Breast epithelium (tissue), 4 donors: ENCODE results near the gene ICOSLG. TPM values are rescaled to one million over a fixed set of nuclear protein-coding genes. Genes with fewer than 3 reads are reported as not detected.
"Not testable (repeated sequence)": the region's sequence is repeated elsewhere in the genome, so short reads cannot be mapped to it uniquely, and the experiment has no call there.

Experiments used
- DNase-seq, 2 donors: peaks; one replicate each; pipeline ENCODE4 v3.0.0-alpha.2; 2019; ENCODE audit warnings: low spot score in 2 of 2
- H3K27ac ChIP-seq, 2 donors: fragments of 200-600 bp; sonication (generic) in 1 of 2; one replicate each; pipeline ENCODE4 v1.5.1; 2016 to 2019; ENCODE audit warnings: mild to moderate bottlenecking in 1 of 2
- H3K27me3 ChIP-seq, 2 donors: fragments of 200-600 bp; sonication (generic) in 1 of 2; one replicate each; pipeline versions ENCODE4 v1.5.1 to v1.6.0; 2017 to 2019; ENCODE audit warnings: control low read depth in 1 of 2, mild to moderate bottlenecking in 1 of 2
- H3K36me3 ChIP-seq: fragments of 200-600 bp; one replicate; pipeline ENCODE4 v1.5.1; 2019
- H3K4me1 ChIP-seq, 2 donors: fragments of 200-600 bp; sonication (generic); one replicate each; pipeline ENCODE4 v1.5.1; 2016 to 2019; ENCODE audit warnings: control low read depth in 1 of 2
- H3K4me3 ChIP-seq, 3 donors: fragments of 200-600 bp; sonication (generic); 1 replicate in 2 of 3; 2 replicates in 1 of 3; pipeline ENCODE4 v1.5.1; 2016 to 2019; ENCODE audit warnings: mild to moderate bottlenecking in 3 of 3, moderate library complexity in 2 of 3
- H3K9me3 ChIP-seq, 2 donors: fragments of 200-600 bp; sonication (generic) in 1 of 2; one replicate each; pipeline ENCODE4 v1.5.1; 2016 to 2019; ENCODE audit warnings: control low read depth in 1 of 2
- intact Hi-C: fragments of 100-400 bp; cut with DNase I; formaldehyde crosslinking; loops from one replicate; pipeline ENCODE4 v1.15.1; 2023; ENCODE audit warnings: low total_unique reads
- total RNA-seq, 3 donors: library from RNA; depleted of rRNA; stranded (reverse); fragments of >200 nt; gene quantifications; one replicate each; pipeline ENCODE4 v1.1.0, GENCODE V29; 2016

Gene ICOSLG
- total RNA-seq, 3 donors from 2014 or later: 0.80 to 4.2 (median 2.6) TPM

- intact Hi-C loops, H3K27me3 ChIP-seq, DNase-seq, H3K36me3 ChIP-seq, H3K27ac ChIP-seq, H3K4me1 ChIP-seq, H3K4me3 ChIP-seq, H3K9me3 ChIP-seq: not testable (repeated sequence)
These were observed 45.9 kb downstream of the ICOSLG start for GRCh38 chr21:44194888-44195287.

DNA sequence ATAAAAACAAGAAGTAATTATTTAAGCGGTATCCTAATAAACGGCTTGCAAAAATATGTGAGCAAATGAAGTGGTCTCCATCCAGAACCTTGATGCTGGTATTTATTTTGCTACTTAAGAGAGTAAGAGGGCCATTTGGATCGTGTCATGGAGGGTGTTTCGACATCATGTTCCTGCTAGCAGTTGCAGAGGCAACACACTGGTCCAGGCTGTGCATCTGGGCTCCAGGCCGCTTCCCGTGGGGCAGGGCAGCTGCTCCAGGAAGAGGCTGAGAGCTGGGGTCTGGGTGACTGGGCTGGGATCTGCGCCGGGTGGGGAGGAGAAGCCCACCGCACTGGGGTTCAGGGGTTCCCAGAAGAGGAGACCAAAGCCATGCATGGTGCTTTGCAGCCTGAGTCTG lies 46.3 kb downstream of the ICOSLG start:
- intact Hi-C loops, H3K9me3 ChIP-seq, H3K4me3 ChIP-seq, DNase-seq, H3K27me3 ChIP-seq, H3K36me3 ChIP-seq, H3K4me1 ChIP-seq, H3K27ac ChIP-seq: not testable (repeated sequence)

DNA sequence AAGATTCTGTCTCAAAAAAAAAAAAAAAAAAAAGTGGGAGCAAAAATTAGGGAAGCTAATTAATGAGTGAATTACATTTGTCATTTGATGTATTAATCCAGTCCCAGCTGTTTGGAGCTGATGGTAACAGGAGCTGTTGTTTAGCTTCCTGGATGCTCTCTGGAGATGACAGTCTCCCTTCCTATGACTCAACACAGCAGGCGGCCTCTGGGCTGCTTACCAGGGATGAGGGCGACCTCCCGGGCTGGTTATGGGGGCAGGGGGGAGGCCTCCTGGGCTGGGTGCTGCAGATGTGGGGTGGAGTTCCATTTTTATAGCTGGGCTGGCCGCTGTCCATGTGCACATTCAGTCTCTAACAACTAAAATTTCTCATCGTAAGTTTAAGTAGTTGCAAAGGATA lies 47.6 kb downstream of the ICOSLG start:
- H3K27me3 ChIP-seq, H3K27ac ChIP-seq, H3K4me3 ChIP-seq, intact Hi-C loops, H3K36me3 ChIP-seq, DNase-seq, H3K9me3 ChIP-seq, H3K4me1 ChIP-seq: not testable (repeated sequence)

GRCh38 chr21:44190349-44191271 lies 50.1 kb downstream of the ICOSLG start:
- intact Hi-C loops, H3K36me3 ChIP-seq, H3K4me1 ChIP-seq, H3K27me3 ChIP-seq, H3K4me3 ChIP-seq, DNase-seq, H3K9me3 ChIP-seq: not testable (repeated sequence)
- peak overlapping the region in 1 of 2 donors; percentile 64 for H3K27ac ChIP-seq

DNA sequence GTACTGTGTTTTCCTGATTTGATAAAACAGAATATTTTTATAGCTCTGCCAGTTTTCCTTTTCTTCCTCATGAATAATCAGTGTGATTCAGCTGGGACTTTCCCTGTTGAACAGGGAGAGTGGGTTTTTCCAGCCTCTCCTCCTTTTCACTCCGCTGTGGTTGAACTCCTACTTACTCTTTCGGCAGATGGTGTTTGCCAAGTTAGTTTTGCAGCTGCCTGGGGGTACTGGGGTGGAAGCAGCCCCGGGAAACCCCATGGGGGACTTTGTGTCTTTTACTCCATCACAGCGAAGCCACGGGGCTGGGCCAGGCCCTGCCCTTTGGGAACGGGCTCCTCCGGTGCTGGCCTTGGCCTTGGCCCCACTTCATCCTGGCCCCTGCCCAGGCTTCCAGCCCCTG lies 55.9 kb downstream of the ICOSLG start:
- H3K27ac ChIP-seq, H3K36me3 ChIP-seq, intact Hi-C loops, H3K4me3 ChIP-seq, DNase-seq, H3K27me3 ChIP-seq, H3K9me3 ChIP-seq, H3K4me1 ChIP-seq: not testable (repeated sequence)

DNA sequence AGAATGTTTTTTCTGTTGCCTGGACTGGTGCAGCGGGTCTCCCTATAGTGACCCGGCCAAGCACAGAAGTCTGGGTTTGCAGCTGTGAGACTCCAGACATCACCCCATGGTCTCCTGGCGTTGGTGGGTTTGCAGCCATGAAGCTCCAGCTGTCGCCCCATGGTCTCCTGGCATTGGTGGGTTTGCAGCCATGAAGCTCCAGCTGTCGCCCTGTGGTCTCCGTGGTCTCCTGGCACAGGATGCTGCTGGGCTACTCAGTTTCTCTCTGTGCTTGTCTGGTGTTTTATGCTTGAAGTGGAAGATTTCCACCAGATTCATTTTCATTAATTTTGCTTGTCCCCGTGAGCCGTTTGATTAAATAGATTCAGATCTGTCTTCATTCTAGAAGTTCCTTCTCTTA lies 58.5 kb downstream of the ICOSLG start:
- intact Hi-C loops, H3K36me3 ChIP-seq, H3K4me3 ChIP-seq, H3K27me3 ChIP-seq, H3K27ac ChIP-seq, H3K9me3 ChIP-seq, H3K4me1 ChIP-seq, DNase-seq: not testable (repeated sequence)

- not testable (repeated sequence) for DNase-seq
These were observed 59.2 kb downstream of the ICOSLG start for GRCh38 chr21:44181506-44181905.

GRCh38 chr21:44176127-44176526 lies 64.6 kb downstream of the ICOSLG start:
- not testable (repeated sequence) for H3K4me1 ChIP-seq, DNase-seq

More at GRCh38 chr21:44181506-44181905, 59.2 kb downstream of the ICOSLG start:
- H3K9me3 ChIP-seq, H3K27me3 ChIP-seq, H3K36me3 ChIP-seq, H3K4me3 ChIP-seq, intact Hi-C loops, H3K4me1 ChIP-seq: not testable (repeated sequence)
- peak overlapping the region in 1 of 2 donors; percentile 63 for H3K27ac ChIP-seq

DNA sequence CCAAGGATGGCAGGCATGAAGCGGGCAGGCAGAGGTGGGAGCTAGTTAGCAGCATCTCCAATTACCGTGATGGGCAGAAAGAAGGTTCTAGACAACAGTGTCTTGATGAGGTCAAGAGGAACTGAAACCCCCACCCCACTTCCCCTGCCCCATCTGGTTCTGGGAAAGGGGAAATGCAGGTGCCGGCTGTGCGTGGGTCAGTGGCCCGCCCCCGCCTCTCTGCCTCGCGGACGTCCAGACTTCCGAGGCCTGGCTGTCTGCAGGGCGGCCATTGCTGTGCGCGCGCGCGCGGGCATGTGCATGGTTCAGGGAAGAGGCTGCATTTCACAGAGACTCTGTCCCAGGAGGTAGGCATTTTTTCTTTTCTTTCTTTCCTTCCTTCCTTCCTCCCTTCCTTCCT lies 65.6 kb downstream of the ICOSLG start:
- H3K4me1 ChIP-seq, intact Hi-C loops, H3K27ac ChIP-seq, DNase-seq, H3K4me3 ChIP-seq, H3K9me3 ChIP-seq, H3K36me3 ChIP-seq, H3K27me3 ChIP-seq: not testable (repeated sequence)

More at GRCh38 chr21:44176127-44176526, 64.6 kb downstream of the ICOSLG start:
- intact Hi-C loops, H3K27ac ChIP-seq, H3K4me3 ChIP-seq, H3K27me3 ChIP-seq, H3K9me3 ChIP-seq, H3K36me3 ChIP-seq: not testable (repeated sequence)

Other genes starting within 250 kb of the ICOSLG start
- 10 to 100 TPM; 27.4 to 35.0 (median 31.1) TPM for gene TRAPPC10, start 228.6 kb downstream of the ICOSLG start, total RNA-seq
- 1 to 10 TPM; 5.8 to 9.5 (median 6.9) TPM for gene PWP2, start 133.5 kb downstream of the ICOSLG start, total RNA-seq
- gene GATD3, start 107.3 kb downstream of the ICOSLG start, total RNA-seq: 10 to 100 TPM in 1 of 3 donors, 1 to 10 TPM in 2; 8.8 to 10.7 (median 9.5) TPM
- not detected for gene DNMT3L, start 21.0 kb upstream of the ICOSLG start, total RNA-seq
- not detected for gene AIRE, start 44.9 kb upstream of the ICOSLG start, total RNA-seq
- 100 to 1,000 TPM in 1 of 3 donors, 10 to 100 TPM in 2; 80.9 to 101 (median 97.9) TPM for gene PFKL, start 59.1 kb upstream of the ICOSLG start, total RNA-seq
- 10 to 100 TPM; 22.2 to 31.1 (median 27.8) TPM for gene CFAP410, start 98.4 kb upstream of the ICOSLG start, total RNA-seq
- 1 to 10 TPM; 4.3 to 7.9 (median 7.2) TPM for gene TRPM2, start 112.7 kb upstream of the ICOSLG start, total RNA-seq
- 1 to 10 TPM; 1.6 to 6.4 (median 2.0) TPM for gene LRRC3, start 214.6 kb upstream of the ICOSLG start, total RNA-seq